OCI-M2 (cell line): ENCODE measurements around the gene HLA-DMB.

ENCODE experiments used
- DNase-seq: peaks from one replicate; lab custom pipeline; 2025; ENCODE audit not compliant: unreplicated experiment; lab: John Stamatoyannopoulos, UW

The HLA-DMB gene

DNA sequence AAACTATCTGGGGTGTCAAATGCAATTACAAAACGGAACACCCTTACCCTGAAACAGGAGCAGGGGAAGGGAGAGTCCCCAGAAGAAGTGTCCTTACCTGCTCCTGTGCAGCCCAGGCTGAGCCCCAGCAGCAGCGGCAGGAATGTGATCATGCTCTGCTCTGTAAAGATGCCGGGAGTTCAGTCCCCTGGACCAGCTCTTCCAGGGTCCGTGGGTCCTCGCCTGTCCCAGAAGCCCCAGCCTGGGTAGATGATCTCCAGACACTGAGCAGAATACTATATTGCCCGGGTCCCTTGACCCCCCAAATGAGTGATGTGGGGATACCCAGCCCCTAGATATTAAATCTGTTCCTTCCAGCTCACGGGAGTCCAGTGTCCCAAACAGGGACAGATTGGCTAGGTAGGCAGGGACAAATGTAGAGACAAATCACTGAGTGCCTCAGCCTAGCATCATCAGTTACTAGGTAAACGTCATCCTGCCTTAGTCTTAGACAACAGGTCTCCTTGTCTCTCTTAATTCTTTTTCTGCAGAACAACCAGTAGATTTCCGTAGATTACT lies at the start of gene HLA-DMB:
Gene HLA-DMB, minus strand, starts transcription at position 373 of the 558 bp plus-strand sequence. Its CDS starts 221 bp downstream, at position 152.
- DNase-seq: no peak

DNA sequence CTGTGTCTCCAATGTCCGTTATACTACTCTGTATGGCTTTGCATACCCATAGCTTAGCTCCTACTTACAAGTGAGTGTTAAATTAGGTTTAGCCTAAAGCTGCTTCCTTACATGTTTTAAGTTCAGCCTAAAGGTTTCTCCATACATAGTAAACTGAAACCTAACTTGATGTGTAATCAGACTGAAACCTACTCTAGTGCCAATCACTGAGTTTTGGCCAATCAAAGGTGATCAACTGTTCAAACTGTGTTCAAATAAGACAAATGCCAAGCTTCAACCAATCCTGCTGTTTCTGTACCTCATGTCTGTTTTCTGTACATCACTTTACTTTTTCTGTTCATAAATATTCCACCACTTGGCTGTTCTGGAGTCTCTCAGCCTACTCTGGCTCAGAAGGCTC lies 48.5 kb upstream of the HLA-DMB start:
- no peak for DNase-seq

DNA sequence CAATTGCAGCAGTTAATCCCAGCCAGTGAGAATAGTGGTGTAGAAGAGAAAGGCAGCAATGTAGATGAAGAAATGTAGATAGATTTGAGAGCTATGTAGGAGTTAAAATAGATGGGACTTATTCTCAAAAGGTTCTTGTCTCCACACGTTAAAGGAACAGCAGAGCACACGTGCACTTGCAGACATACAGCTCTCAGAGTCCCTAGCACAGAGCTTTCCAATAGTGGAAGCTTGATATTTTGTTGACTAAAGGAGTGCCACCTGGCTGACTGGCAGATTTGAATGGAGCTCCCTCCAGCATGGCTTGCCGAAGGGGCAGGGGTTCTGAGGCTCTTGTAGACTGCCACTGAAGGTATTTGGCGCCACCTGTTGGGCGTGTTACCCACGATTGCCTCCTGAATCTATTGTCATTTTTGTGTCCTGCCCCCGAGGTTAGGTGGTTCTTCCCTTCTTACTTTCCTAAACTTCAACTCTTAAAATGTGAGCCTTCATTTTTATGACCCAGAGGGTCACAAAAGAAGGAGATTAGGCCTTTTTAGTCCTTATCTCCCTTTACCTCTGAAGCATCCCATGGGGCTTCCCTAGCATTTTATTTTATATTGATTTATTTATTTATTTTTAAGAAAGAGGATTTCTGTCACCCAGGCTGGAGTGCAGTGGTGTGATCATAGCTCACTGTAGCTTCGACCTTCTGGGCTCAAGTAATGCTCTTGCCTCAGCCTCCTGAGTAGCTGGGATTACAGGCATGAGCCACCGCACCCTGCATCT lies 44.0 kb upstream of the HLA-DMB start:
- DNase-seq: peak; percentile 91

DNA sequence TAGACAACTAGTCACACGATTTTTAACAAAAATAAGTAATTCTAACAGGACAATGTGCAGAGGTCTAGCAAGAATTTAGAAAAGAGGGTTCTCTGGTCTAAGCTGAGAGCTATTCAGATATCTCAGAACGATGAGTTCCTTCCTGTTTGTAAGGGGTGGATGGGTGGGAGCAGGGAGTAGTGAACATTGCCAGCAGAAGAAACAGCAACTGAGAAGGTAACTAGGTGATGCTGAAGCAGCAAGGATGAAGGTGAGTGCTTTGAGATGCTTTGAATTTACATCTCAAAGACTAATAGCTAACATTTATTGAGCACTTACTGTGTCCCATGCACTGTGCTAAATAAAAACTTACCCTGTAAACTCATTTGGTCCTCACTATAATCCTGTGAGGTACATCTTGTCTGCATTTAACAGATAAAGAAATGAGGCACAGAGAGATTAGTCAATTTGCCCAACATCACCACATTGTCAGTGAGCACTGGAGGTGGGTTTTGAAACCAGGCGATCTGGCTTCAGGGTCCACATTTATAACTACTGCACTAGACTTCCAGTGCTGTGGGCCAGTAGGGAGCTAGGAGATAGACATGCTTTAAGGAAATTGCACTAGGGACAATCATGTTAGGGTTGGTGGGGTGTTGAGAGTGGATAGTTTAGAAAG lies 43.3 kb upstream of the HLA-DMB start:
- no peak for DNase-seq

DNA sequence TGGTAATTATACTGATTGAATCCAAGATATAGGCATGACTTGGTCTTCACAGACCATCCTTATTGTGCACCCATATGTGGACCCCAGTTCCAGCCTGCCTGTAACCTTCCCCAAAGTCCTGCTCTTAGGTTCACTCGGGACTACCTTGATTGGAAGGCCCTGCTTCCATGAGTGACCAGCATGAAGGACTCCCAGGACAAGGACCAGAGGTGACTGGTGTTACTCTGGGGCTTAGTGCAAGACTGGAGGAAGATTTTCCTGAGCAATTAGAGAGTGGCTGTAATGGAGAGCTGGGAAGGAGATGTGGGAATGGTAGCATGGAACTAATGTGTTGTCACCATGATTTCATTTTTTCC lies 42.6 kb upstream of the HLA-DMB start:
- no peak for DNase-seq

DNA sequence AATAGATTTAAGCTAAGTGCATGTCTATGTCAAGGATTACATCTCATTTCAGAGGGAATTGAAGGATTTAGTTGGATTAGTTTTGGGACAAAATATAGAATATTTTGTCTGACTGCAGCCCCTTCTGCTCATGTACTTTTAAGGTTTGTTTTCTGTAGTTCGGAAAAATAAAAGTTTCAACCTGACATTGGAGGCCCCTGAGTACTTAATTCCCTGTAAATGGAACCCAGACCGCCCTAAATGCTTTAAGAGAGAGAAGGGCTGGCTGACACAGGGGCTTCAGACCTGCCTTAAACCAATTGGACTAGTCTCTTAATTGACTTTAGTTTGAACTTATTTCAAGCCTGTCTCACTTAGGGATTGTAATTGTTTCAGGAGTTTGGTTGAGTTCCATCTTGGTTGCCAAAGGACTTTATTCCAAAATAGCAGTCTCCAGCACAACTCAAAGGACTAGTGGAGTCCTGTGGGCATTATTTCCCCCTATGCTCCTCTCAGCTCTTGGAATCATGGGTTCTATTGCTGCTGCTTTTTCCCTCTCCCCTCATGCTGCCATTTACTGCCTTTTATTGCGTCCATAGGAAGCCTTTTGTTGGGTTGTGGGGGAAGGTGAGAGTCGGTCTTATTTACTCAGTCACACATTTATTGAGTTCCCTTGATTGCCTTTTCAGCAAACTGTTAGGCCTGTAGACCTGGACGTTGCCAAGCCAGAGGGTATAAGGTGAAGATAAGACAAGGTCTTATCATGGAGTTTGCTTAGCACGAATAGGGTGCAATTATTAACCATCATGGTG lies 42.1 kb upstream of the HLA-DMB start:
- no peak for DNase-seq

DNA sequence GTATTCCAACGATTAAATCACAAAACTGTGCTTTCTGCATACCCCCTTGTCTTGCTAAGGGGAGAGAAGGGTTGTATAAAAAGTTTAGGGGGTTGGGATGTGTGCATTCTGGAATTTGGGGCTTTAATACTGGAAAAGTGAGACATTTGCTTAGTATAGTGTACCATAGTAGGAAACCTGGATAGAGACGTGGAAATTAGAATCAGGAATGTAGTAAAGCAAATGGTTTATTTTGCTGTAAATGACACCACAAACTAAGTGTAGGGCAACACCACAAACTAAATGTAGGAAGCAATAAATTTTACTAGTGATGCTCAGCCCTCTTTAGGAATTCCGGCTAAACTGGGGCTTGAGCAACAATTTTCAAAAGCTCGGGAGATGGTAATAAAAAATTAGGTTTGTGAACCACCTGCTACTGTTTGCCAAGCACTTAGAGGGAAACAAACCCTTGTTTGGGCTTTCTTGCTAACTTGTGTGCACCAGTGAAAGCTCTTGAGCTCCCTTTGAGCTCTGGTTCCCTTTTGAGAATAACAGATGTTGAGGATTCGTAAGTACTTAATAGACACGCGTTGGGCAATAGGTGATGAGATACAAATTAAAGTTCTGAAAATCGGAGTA lies 41.4 kb upstream of the HLA-DMB start:
- DNase-seq: no peak

DNA sequence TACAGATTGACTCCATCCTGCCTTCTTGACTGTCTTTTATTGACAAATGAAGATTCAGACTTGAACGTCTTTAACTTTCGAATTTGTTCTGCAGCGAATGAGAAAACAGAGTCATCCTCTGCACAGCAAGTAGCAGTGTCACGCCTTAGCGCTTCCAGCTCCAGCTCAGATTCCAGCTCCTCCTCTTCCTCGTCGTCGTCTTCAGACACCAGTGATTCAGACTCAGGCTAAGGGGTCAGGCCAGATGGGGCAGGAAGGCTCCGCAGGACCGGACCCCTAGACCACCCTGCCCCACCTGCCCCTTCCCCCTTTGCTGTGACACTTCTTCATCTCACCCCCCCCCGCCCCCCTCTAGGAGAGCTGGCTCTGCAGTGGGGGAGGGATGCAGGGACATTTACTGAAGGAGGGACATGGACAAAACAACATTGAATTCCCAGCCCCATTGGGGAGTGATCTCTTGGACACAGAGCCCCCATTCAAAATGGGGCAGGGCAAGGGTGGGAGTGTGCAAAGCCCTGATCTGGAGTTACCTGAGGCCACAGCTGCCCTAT lies 39.7 kb upstream of the HLA-DMB start:
- DNase-seq: no peak

DNA sequence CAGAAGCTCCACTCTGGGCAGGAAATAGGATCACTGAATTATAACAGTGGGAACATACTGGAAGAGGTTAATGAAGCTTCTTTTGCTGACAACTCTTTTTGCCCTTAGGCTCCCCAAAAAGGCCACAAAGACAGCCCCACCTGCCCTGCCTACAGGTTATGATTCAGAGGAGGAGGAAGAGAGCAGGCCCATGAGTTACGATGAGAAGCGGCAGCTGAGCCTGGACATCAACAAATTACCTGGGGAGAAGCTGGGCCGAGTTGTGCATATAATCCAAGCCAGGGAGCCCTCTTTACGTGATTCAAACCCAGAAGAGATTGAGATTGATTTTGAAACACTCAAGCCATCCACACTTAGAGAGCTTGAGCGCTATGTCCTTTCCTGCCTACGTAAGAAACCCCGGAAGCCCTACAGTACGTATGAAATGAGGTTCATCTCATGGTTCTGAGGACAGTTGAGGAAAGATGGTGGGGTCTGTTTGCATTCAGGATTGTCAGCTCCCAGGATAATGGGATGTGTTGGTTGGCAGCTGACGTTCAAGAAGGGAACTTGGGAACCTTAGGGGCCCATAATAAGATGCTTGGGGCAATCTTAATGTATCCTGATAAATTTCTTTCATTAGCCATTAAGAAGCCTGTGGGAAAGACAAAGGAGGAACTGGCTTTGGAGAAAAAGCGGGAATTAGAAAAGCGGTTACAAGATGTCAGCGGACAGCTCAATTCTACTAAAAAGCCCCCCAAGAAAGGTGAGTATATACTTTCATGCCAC lies 39.1 kb upstream of the HLA-DMB start:
- no peak for DNase-seq

DNA sequence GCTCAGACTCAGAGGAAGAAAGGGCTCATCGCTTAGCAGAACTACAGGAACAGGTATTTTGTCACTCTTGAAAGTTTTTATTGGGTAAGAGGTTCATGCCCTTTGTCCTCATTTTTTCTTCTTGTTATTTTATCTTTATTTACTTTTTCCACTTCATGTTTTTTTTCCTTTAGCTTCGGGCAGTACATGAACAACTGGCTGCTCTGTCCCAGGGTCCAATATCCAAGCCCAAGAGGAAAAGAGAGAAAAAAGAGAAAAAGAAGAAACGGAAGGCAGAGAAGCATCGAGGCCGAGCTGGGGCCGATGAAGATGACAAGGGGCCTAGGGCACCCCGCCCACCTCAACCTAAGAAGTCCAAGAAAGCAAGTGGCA lies 37.1 kb upstream of the HLA-DMB start:
- DNase-seq: no peak

DNA sequence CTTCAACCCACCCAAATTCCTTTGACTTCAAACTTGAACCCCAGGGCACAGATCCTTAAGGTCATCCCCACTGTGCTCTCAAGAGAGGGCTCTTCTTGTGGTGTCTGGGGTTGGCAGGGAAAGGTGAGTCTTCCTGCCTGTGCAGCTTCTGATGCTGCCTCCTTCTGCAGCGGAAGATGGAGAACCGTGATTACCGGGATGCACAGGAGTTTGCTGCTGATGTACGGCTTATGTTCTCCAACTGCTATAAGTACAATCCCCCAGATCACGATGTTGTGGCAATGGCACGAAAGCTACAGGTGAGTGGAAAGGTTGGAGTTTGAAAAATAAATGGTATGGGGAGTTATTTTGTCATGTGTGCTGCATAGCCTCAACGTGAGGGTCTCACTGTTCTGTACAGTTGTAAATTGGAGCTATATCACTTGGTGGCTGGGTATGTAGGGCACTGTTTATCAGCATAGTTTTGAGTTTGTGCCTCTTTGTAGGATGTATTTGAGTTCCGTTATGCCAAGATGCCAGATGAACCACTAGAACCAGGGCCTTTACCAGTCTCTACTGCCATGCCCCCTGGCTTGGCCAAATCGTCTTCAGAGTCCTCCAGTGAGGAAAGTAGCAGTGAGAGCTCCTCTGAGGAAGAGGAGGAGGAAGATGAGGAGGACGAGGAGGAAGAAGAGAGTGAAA lies 36.6 kb upstream of the HLA-DMB start:
- DNase-seq: no peak

DNA sequence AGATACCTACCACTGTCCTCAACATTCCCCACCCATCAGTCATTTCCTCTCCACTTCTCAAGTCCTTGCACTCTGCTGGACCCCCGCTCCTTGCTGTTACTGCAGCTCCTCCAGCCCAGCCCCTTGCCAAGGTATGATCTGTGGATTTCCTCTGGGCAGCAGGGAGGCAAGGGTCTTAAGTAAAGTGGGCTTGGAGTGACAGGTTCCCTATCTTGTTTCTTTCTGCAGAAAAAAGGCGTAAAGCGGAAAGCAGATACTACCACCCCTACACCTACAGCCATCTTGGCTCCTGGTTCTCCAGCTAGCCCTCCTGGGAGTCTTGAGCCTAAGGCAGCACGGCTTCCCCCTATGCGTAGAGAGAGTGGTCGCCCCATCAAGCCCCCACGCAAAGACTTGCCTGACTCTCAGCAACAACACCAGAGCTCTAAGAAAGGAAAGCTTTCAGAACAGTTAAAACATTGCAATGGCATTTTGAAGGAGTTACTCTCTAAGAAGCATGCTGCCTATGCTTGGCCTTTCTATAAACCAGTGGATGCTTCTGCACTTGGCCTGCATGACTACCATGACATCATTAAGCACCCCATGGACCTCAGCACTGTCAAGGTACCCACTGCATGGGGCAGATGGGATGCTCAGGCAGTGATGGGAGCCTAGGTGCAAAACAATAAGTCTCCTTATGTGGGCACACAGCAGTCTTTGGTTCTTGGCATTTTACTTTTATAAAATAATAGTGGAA lies 35.7 kb upstream of the HLA-DMB start:
- DNase-seq: no peak

DNA sequence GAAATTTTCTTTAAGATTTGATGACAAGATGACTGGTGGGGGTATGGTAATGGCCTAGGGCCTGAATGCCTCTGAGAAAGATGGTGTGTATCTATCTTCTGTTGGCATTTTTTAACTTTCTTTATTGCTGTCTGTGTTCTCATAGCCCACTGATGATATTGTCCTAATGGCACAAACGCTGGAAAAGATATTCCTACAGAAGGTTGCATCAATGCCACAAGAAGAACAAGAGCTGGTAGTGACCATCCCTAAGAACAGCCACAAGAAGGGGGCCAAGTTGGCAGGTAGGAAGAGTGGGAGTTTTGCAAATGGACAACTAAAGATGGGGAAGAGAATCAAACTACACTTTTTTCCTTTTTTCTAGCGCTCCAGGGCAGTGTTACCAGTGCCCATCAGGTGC lies 35.1 kb upstream of the HLA-DMB start:
- DNase-seq: no peak

DNA sequence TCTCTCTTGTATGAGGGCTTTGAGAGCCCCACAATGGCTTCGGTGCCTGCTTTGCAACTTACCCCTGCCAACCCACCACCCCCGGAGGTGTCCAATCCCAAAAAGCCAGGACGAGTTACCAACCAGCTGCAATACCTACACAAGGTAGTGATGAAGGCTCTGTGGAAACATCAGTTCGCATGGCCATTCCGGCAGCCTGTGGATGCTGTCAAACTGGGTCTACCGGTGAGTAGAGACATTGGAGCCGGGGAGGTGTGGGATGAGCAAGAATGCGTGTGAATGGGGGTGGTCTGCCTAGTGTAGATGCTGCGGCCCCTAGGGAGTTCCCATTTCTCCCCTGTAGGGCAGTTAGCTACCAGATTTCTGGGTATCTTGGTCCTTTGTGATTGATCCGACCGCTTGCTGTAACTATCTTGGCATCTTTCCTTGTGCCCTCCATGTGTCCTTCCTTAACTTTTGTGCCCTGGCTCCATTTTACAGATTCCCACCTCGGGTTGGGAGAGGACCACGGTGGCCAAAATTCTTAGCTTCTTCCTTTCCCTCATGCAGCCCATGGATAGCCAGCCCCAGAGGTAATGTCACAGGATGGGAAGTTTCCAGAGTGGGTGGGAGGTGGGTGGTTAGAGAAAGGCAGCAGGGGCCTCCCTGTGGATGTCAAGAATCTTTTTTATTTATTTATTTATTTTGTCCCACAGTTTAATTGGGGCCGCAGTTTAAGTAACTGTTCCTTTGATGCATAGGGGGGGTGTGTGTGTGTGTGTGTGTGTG lies 33.9 kb upstream of the HLA-DMB start:
- DNase-seq: no peak

DNA sequence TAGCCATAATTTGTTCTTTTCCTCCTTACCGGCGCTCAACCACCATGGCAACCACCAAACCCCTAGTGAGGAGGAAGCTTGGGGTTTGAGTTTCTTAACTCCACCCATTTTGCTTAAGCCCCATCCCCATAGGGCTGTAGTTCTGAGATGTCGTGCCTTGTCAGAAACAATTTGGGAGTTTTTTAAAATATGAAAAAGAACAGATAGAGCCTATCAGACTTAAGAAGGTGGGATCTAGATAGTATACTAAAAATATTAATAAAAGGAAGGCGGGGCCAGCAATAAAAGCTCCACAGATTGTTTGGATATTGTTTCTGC lies 33.1 kb upstream of the HLA-DMB start:
- no peak for DNase-seq

DNA sequence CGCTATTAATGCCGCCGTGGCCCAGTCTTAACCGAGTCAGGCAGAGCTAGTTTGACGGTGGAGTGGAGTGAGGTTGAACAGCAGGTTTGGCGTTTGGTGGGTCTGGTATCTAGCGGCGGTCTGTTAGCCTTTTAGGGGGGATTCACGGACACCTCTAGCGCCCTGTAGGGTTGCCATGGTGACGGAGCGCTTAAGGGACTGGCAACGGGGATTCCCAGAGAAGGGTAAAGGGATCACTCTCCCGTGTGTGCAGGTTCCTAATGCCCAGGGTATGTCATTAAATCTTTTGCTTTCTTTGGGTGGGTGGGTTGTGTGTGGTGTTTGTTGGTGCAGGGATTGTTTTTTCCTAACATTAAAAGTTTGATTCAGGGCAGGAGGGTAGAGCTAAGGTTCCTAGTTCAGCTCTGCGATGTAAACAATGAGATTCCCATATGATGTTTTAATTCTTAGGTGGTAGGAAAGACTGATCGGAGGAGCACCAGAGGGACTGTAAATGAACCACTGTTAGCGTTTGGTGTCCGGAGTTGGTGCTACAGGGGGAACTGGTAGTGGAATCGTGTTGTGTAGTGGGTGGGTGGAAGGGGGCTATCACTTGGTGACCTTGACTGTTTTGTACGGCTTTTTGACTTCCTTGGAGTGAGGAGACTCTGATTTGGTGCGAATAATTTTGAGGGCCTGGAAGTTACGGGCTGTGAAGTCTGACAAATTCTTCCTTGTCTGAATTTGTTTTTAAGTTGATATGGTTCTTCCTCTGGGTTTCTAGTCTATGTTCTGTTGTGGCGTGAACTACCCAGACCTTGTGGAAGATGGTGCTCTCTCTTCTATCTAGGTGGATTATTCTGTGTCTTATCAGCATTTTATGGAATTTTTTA lies 32.6 kb upstream of the HLA-DMB start:
- no peak for DNase-seq

DNA sequence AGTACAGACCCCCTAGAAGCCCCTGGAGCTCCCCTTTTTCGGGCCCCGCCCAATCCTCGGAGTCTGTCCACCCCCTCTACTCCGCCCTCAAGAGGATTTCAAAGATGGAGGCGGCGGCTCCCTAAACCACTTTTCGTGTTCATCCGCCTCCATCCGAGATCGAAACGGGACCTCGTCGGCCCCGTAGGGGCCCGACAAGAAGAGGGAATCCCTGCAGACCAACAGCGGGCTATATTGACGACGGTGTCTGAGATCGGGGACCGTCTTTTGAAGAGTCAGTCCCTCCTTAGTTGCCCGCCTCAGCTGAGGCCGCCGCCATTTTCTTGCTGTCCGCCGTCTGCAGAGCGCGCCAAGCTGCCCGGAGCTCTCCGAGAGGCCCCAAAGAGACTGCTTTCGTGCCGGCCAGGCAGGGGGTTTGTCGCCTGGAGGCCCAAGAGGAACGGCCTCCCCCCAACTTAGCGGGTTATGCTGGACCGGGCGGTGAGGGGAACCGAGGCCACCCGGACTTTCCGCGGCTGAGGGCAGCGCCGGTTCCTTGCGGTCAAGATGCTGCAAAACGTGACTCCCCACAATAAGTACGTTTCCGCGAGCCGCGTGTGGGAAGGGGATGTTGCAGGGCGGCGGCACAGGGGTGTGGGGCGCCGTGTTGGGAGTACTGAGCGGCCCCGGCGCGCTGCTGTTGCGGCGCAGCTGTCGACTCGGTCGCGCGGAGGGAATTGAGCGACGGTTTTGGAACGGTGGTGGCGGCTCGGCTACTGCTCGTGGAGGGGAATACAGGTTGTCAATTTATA lies 31.7 kb upstream of the HLA-DMB start:
- DNase-seq: no peak
